Stimulated activated CD8-positive, alpha-beta memory T cell treated with anti-CD3 and anti-CD28 coated beads, Interleukin-2, amount 100 ng/mL, for 48 hours (primary cell): ENCODE measurements around the gene CRELD1.
"Not testable (repeated sequence)": the region's sequence is repeated elsewhere in the genome, so short reads cannot be mapped to it uniquely, and the experiment has no call there.

Source experiments
- DNase-seq, 2 donors: peaks; one replicate each; pipeline ENCODE4 v3.0.0-alpha.2; 2020; ENCODE audit warnings: low read depth in 2 of 2

The CRELD1 gene

GRCh38 chr3:9933561-9934234 is at the start of gene CRELD1:
Gene CRELD1 (plus strand): TSS chr3:9933834. CDS start chr3:9934439, 605 bp downstream.
- DNase-seq = peak; percentile 95 to 96

- DNase-seq = no peak
Observed at GRCh38 chr3:9884555-9885165, 49.0 kb upstream of the CRELD1 start.

DNA sequence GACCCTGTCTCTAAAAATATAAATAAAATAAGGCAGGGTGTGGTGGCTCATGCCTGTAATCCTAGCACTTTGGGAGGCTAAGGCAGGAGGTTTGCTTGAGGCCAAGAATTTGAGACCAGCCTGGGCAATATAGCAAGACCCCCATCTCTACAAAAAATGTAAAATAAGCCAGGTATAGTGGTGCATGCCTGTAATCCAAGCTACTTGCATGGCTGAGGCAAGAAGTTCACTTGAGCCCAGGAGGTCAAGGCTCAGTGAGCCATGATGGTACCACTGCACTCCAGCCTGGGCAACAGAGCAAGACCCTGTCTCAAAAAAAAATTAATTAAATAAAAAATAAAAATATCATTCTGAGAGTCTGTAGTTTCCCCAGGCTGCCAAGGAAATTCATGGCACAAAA is 47.3 kb upstream of the CRELD1 start:
- DNase-seq = no peak

DNA sequence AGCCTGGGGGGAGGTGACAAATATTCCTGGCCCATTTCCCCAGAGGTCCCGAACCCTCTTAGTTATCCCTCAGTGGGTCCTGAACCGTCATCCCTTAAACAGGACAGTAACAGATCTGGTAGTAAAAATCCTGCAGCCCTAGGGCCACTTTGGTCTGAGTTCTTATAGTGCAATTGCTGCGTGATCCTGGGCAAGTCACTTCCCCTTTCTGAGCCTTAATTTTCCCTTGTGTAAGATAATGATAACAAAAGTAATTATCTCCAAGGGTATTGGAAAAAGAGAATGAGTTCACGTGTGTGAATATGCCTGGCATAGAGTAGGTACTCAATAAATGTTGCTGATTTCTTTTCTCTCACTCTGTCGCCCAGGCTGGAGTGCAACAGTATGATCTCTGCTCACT is 46.2 kb upstream of the CRELD1 start:
- DNase-seq = no peak

DNA sequence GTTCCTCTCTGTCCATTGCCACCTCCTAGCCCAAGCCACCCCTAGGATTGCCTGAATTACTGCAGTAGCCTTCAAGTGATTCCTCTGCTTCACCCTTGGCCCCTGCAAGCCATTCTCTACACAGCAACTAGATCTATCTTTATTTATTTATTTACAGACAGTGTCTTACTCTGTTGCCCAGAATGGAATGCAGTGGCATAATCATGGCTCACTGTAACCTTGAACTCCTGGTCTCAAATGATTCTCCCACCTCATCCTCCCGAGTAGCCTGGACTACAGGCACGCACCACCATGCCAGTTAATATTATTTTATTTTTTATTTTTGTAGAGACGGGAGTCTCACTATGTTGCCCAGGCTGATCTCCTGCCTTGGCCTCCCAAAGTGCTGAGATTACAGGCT is 45.1 kb upstream of the CRELD1 start:
- DNase-seq = no peak

DNA sequence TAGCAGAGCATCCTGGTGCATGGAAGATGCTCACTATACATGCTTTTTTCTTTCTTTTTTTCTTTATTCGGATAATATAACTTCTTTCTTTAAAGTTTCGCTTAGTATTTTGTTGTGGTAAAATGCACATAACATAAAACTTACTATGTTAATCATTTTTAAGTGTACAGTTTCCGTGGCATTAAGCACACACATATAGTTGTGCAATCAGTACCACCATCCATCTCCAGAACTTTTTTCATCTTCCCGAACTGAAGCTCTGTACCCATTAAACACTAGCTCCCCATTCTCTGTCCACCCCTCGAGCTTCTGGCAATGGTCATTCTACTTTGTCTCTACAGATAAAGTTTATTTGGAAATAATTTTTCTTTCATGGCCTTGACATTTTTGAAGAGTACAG is 44.2 kb upstream of the CRELD1 start:
- no peak for DNase-seq

DNA sequence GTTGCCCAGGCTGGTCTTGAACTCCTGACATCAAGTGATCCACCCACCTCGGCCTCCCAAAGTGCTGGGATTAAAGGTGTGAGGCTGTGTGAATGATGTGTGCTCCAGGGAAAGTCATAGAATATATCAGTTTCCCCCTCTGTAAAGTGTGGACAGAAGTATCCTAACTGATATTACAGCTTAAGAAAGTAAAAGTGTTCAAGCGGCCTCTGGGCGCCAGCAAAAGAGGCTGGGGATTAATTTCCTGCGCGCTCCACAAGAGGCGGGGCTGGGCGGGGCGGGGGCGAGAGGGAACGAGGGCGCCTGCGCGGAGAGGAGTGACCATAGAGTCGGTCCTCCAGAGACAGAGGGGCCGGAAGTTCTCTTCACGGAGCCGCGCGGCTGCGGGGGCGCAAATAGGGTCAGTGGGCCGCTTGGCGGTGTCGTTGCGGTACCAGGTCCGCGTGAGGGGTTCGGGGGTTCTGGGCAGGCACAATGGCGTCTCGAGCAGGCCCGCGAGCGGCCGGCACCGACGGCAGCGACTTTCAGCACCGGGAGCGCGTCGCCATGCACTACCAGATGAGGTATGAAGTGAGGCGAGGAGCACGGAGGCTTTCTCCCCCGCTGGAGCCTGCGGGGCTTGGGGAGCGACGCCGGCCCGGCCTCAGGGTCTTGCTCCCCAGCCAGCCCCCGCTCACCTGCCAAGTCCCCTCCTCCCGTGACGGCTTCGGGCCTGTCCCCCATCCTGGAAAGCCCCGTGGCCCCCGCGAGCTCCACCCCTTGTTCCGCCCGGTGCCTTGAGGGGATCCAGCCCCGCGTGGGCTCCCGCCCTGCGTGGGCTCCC is 43.2 kb upstream of the CRELD1 start, which contains the start of gene JAGN1:
Gene JAGN1 (plus strand): TSS at position 362 of the 823 bp plus-strand sequence. CDS start 113 bp downstream, at position 475.
- peak; percentile 80 to 92 for DNase-seq

DNA sequence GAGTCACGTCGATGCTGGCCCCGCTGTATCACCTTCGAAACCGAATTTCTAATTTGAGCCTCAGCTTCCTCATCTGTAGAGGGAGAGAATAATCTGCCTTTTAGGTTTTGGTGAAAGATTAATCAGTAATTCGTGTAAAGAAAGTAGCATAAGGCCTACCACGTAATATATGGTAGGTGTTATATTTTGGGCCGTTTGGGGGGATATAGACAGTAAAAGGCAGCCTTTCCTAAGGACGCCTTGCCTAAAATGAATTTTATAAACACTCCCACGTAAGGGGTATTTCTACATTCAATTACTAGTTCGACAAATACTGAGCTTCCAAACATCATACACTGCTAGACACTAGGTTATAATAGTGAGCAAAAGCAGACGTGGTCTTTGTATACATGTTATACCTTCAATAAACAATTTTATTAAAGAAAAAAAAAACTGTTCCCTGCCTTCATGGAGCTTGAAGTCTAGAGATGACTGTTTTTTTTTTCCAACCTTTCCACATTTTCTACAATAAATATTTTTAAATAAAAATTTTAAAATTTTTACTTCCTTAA is 42.5 kb upstream of the CRELD1 start:
- no peak for DNase-seq

GRCh38 chr3:9893739-9894138 is 39.9 kb upstream of the CRELD1 start:
- DNase-seq = no peak

DNA sequence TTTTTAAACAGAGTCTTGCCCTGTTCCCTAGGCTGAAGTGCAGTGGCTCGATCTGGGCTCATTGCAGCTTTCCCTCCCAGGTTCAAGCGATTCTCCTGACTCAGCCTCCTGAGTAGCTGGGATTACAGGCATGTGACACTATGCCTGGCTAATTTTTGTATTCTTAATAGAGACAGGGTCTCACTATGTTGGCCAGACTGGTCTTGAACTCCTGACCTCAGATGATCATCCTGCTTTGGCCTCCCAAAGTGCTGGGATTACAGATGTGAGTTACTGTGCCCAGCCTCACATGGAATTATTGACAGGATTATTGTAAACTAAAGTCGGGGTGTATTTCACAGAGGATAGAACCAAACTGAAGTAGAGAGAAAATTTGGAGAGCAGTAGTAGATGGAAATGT is 37.9 kb upstream of the CRELD1 start:
- DNase-seq = not testable (repeated sequence)

GRCh38 chr3:9896755-9897407 is 36.8 kb upstream of the CRELD1 start:
- not testable (repeated sequence) for DNase-seq

DNA sequence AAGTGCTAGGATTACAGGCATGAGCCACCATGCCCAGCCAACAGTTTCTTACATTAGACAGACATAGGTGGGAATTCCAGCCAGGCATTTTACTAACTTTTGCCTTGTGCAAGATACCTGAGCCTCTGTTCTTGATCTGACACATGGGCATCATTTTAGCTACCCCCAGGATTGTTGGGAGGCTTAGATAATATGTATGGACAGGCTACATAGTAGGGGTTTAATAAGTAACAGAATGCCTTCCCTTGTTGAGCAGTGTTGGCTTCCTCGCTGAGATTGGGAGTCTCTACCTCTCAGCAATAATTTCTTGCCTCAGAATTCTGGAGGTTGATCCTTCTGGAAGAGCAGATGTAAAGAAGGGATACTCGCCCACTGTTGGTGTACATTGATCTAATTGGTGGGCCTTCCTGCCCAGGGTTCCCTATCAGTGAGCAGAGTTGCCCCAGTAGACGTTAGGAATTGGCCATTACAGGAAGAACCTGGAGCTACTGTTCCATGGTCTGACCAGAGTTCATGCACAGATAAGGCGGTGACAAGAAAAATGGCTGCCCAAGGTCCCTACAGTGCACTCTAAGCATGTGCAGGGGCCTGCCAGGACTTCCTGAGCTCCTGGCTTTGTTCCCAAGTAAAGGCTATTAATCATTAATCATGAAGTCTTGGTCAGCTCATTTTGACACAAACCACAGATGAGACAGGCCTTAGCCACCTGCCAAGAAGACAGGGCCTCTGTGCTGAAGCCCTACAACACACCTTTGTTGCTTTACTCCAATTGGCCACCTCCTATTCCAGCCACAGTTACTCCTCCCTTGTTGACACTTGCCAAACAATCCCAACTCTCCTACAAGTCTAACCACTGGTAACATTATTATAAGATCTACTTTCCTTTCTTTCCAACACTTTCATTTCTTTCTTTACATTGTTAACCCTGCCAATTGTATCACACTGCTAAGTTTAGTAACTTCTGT is 35.9 kb upstream of the CRELD1 start:
- no peak for DNase-seq

DNA sequence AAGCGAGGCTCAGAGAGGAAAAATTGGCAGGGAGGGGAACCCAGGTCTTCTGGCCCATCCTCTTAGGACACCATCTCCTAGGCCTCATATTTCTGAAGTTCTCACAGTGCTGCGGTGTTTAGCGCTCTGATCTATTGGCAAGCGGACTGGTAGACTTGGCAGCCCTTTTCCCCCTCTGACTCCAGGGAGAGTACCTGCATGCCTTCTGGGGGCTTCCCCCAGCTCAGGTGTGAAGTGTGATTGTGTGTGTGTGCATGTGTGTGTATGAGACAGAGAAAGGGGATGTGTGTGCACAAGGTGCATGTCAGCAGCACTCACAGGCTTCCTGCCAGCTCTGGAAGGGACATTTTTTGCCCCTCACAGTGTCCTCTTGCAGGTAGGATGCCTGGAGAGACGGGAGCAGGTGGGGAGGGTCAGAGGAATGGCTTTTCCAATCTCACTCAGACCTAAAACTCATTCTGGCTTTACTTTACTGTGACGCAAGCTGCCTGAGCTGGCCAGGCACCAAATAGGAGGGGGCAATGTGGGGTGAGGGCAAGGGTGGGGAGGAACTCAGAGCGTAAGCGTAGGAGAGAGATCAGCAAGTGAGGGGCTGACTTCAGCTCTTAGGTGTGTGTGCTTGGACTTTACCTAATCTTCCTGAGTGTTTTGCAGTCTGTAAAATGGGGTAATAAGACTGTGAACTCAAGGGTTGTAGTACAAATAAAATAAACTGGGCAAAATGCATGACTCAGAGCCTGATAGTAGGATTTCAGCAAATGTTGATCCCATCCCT is 35.0 kb upstream of the CRELD1 start:
- no peak for DNase-seq

DNA sequence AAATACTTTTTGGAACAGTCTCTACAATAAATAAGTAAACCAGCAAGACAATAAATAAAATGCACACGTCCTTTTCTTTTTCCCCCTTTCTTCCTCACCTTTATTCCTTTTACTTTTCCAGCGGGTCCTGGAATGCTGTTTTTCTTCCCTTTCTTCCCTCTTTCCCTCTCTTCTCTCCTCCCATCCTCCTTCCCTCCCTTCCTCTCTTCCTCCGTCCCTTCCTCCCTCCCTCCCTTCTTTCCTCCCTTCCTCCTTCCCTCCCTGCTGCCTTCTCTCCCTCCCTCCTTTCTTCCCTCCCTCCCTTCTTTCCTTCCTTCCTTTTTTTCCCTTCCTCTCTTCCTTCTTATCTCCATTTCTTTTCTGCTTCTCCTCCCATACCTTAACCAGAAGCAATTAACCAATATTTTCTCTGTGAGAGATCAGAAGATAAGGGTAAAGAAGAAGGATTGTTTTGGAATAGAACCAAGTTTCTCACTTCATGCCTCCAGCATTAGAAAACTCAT is 34.3 kb upstream of the CRELD1 start:
- DNase-seq = no peak

- not testable (repeated sequence) for DNase-seq
Observed at GRCh38 chr3:9900965-9901415, 32.6 kb upstream of the CRELD1 start.

DNA sequence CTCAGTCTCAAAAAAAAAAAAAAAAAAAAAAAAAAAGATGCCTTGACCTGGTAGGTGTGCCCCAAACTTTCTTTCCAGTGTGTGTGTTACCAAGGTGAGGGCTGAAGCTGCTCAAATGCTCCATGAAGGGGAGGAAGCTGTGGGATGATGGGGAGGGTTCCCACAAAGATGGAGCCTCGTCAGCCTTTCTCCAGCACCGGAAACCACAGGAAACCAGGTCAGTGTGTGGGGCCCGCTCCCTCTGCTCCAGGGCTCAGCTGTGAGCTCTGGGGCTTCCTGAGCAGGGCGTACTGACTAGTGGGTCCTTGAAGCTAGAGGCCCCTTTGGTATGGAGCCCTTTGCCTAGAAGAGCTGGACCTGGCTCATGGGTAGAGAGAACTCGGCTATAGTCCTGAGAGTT is 31.7 kb upstream of the CRELD1 start:
- DNase-seq = peak in 1 of 2 donors; percentile 23

DNA sequence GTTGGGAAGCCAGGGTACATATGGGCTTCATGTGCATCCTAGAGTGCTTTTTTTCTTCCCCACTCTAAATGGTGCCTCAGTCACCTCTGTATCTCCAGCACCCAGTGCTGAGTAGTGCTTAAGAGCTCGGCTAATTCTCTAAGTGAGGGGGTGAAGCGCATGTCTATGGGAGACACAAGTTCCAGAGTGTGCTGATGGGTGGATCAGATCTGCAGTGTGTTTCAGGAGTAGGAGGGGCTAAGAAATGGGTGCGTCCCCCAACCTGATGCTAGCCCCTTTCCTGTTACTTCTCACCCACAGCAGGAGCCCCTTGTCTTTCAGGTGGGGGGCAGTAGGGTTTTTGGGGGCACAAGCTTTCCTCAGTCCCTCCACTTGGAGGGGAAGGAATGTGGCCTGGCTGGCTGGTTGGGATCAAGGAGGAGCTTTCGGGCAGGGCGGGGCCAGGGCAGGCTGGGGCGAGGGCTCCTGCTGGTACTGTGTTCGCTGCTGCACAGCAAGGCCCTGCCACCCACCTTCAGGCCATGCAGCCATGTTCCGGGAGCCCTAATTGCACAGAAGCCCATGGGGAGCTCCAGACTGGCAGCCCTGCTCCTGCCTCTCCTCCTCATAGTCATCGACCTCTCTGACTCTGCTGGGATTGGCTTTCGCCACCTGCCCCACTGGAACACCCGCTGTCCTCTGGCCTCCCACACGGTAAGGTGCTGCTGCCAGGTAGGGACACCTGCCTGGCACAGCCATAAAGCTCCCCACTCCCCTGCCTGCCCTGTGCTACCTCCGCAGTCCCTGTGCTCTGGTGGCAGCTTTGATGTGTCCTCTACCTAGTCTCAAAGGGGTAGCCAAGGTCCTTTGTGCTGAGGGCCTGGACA is 31.0 kb upstream of the CRELD1 start, which contains the start of gene IL17RE:
Gene IL17RE (plus strand): TSS at position 477 of the 866 bp plus-strand sequence. CDS start 85 bp downstream, at position 562.
- no peak for DNase-seq

GRCh38 chr3:9903238-9903624 is 30.4 kb upstream of the CRELD1 start:
- no peak for DNase-seq
